GM12878 (cell line): Measurements from ENCODE around the gene PDCD11. TPM values are rescaled to one million over a fixed set of nuclear protein-coding genes. Genes with fewer than 3 reads are reported as not detected.

Experiments used
- ATAC-seq: fragments of 200-7000 bp; cut with Tn5 transposase; 3 replicates; pipeline ENCODE4 v1.9.1; 2020; ENCODE audit warnings: mild to moderate bottlenecking, moderate library complexity
- BruUV-seq: library from RNA; stranded (reverse); fragments of 400-500 nt; replicated peaks from 2 replicates; lab custom pipeline; 2021; lab: Mats Ljungman, UMichigan
- CTCF ChIA-PET: fragments of 300-600 bp; sonication (Branson Sonifier 250); formaldehyde crosslinking; extraction: SDS; loops from one replicate; lab custom pipeline; 2021; ENCODE audit warnings: inconsistent platforms; lab: Yijun Ruan, JAX
- POLR2A ChIA-PET: fragments of 350-600 bp; formaldehyde crosslinking; extraction: SDS; loops from one replicate; lab custom pipeline; 2021; ENCODE audit warnings: inconsistent platforms; lab: Charles Lee
- RAD21 ChIA-PET: fragments of 300-600 bp; sonication (Branson Sonifier 250); formaldehyde crosslinking; loops from one replicate; lab custom pipeline; 2023; ENCODE audit warnings: antibody characterized with exemption; ENCODE audit not compliant: unreplicated experiment; lab: Charles Lee
- SMC1A ChIA-PET: fragments of 300-600 bp; sonication (Branson Sonifier 250); formaldehyde crosslinking; loops from one replicate; lab custom pipeline; 2023; ENCODE audit not compliant: unreplicated experiment, uncharacterized antibody; lab: Charles Lee
- DNase-seq: peaks from one replicate; pipeline ENCODE4 v3.0.0-alpha.2; 2011; ENCODE audit warnings: low read depth, low spot score
- FAIRE-seq: peaks from 3 replicates; lab custom pipeline; 2011; peaks lifted over from hg19 to GRCh38; lab: Jason Lieb, UNC
- H2AFZ ChIP-seq: 2 replicates; pipeline ENCODE4 v1.6.0; 2011; ENCODE audit warnings: low read depth, low read length, control low read depth; ENCODE audit not compliant: control insufficient read depth
- H3K27ac ChIP-seq: 2 replicates; pipeline ENCODE4 v1.5.1; 2011; ENCODE audit warnings: control low read depth; ENCODE audit not compliant: control insufficient read depth, insufficient read depth
- H3K27me3 ChIP-seq, 2 experiments: replicated peaks in 1 of 2; 2 replicates each; pipeline versions ENCODE4 v1.6.0 to v1.6.1; 2011; ENCODE audit warnings: low read length in 1 of 2; ENCODE audit not compliant: control insufficient read depth in 2 of 2, insufficient read depth in 2 of 2
- H3K36me3 ChIP-seq, 2 experiments: 2 replicates each; pipeline ENCODE4 v1.5.1; 2011; ENCODE audit warnings: low read length in 1 of 2; ENCODE audit not compliant: control insufficient read depth in 2 of 2, insufficient read depth in 2 of 2
- H3K4me1 ChIP-seq: 2 replicates; pipeline ENCODE4 v1.6.1; 2011; ENCODE audit warnings: mild to moderate bottlenecking, low read length, moderate library complexity, mixed read lengths; ENCODE audit not compliant: control insufficient read depth, insufficient read depth
- H3K4me2 ChIP-seq: 2 replicates; pipeline ENCODE4 v1.6.0; 2011; ENCODE audit warnings: control low read depth; ENCODE audit not compliant: control insufficient read depth, insufficient read depth
- H3K4me3 ChIP-seq: fragments of 200-600 bp; sonication (generic); 2 replicates; pipeline ENCODE4 v1.5.1; 2016
- H3K79me2 ChIP-seq: 2 replicates; pipeline ENCODE4 v1.6.0; 2011; ENCODE audit warnings: low read length; ENCODE audit not compliant: control insufficient read depth, insufficient read depth
- H3K9ac ChIP-seq: 2 replicates; pipeline ENCODE4 v1.8.0; 2011; ENCODE audit warnings: low read length, control low read depth, mixed read lengths; ENCODE audit not compliant: control insufficient read depth, insufficient read depth
- H3K9me3 ChIP-seq: replicated peaks from 3 replicates; pipeline ENCODE4 v1.5.1; 2011; ENCODE audit warnings: mild to moderate bottlenecking, low read length; ENCODE audit not compliant: control insufficient read depth, insufficient read depth
- H4K20me1 ChIP-seq: 2 replicates; pipeline ENCODE4 v1.6.0; 2011; ENCODE audit not compliant: control insufficient read depth, insufficient read depth
- CBX5 ChIP-seq: sonication (generic); IDR thresholded peaks from 2 replicates; pipeline ENCODE4 v1.6.1; 2016; ENCODE audit warnings: low read depth, moderate library complexity, mild to moderate bottlenecking, inconsistent platforms
- CREM ChIP-seq: IDR thresholded peaks from 2 replicates; pipeline ENCODE4 v1.6.1; 2014; ENCODE audit warnings: antibody characterized with exemption, low read depth
- DPF2 ChIP-seq: fragments of 450-650 bp; IDR thresholded peaks from 2 replicates; pipeline ENCODE4 v1.6.1; 2017; ENCODE audit warnings: mild to moderate bottlenecking
- FOXM1 ChIP-seq: IDR thresholded peaks from 2 replicates; pipeline ENCODE4 v1.6.1; 2012; ENCODE audit warnings: low read depth, mild to moderate bottlenecking, inconsistent platforms, low read length, moderate library complexity
- KDM1A ChIP-seq: fragments of 200-600 bp; sonication (generic); IDR thresholded peaks from 2 replicates; pipeline ENCODE4 v1.6.1; 2016; ENCODE audit warnings: borderline replicate concordance
- KLF5 ChIP-seq: fragments of 450-650 bp; IDR thresholded peaks from 2 replicates; pipeline ENCODE4 v1.6.1; 2014; ENCODE audit warnings: mild to moderate bottlenecking; ENCODE audit not compliant: partially characterized antibody
- MTA3 ChIP-seq: IDR thresholded peaks from 2 replicates; pipeline ENCODE4 v1.6.1; 2012; ENCODE audit warnings: low read length, inconsistent platforms, borderline replicate concordance
- MXI1 ChIP-seq: fragments of 150-350 bp; IDR thresholded peaks from 2 replicates; pipeline ENCODE4 v1.6.1; 2011; ENCODE audit warnings: low read depth, mild to moderate bottlenecking, inconsistent platforms, low read length, improper control_type of control experiment
- NR2C1 ChIP-seq: fragments of 450-650 bp; IDR thresholded peaks from 2 replicates; pipeline ENCODE4 v1.6.1; 2017; ENCODE audit warnings: antibody characterized with exemption, mild to moderate bottlenecking, moderate library complexity
- SIN3A ChIP-seq: IDR thresholded peaks from 2 replicates; pipeline ENCODE4 v1.6.1; 2012; ENCODE audit warnings: low read depth, low read length, improper control_type of control experiment
- TCF12 ChIP-seq: IDR thresholded peaks from 2 replicates; pipeline ENCODE4 v1.6.1; 2011; ENCODE audit warnings: low read depth, mild to moderate bottlenecking, low read length
- WGBS: methylation state at CpG from one replicate; pipeline ENCODE4 v1.1.6; 2016; ENCODE audit warnings: low lambda C conversion rate; ENCODE audit not compliant: insufficient replicate concordance, insufficient coverage; ENCODE audit errors: missing lambda C conversion rate; 5-methylcytosine and 5-hydroxymethylcytosine counted together
- in situ Hi-C: fragments of 300-500 bp; cut with MboI; formaldehyde crosslinking; loops from 9 replicates; pipeline ENCODE4 v1.14.3; 2018; ENCODE audit warnings: mixed read lengths
- intact Hi-C: fragments of 100-400 bp; cut with micrococcal nuclease; formaldehyde crosslinking; loops from one replicate; pipeline ENCODE4 v1.14.2; 2022; ENCODE audit not compliant: unreplicated experiment
- polyA plus RNA-seq, 11 experiments: library from polyadenylated mRNA; depleted of rRNA in 4 of 11; unstranded in 6 of 11; stranded (reverse) in 5 of 11; fragments of >200 nt; fragmentation: Nextera tagmentation in 4 of 11; fragmentation: Illumina TruSeq in 1 of 11; extraction: Ambion mirVana in 4 of 11; extraction: Trizol in 1 of 11; gene quantifications; 1 replicate in 1 of 11; 2 replicates in 10 of 11; pipeline versions ENCODE4 v1.2.1 to v1.2.3, GENCODE V29; 2011 to 2016; ENCODE audit warnings: inconsistent platforms in 2 of 11, missing spikeins in 2 of 11, low read depth in 1 of 11
- total RNA-seq, 4 experiments: library from RNA; depleted of rRNA in 3 of 4; stranded (reverse); fragments of >200 nt in 3 of 4; fragmentation: Illumina TruSeq in 1 of 4; extraction: Trizol in 1 of 4; gene quantifications; 2 replicates each; pipeline versions ENCODE4 v1.2.1 to v1.2.3, GENCODE V29; 2013 to 2021
- TF ChIP-seq, protein P1 (sequence below): IDR thresholded peaks from 2 replicates; pipeline ENCODE4 v1.6.1; 2011; ENCODE audit warnings: low read depth, mild to moderate bottlenecking, low read length, moderate library complexity, borderline replicate concordance; ENCODE audit errors: extremely low read depth
- TF ChIP-seq, protein P2 (sequence below): fragments of 450-650 bp; IDR thresholded peaks from 2 replicates; pipeline ENCODE4 v1.6.1; 2017; ENCODE audit warnings: mild to moderate bottlenecking, moderate library complexity
- TF ChIP-seq, protein P3 (sequence below): fragments of 450-650 bp; IDR thresholded peaks from 2 replicates; pipeline ENCODE4 v1.6.1; 2018; ENCODE audit warnings: mild to moderate bottlenecking, low read depth, moderate library complexity; ENCODE audit not compliant: partially characterized antibody

The PDCD11 gene
- total and polyA plus RNA-seq, 10 of the 15 experiments (the other 5 are each of a cell fraction or from before 2014, with no cell fraction given): 13.9 to 69.7 (median 44.8) TPM

DNA sequence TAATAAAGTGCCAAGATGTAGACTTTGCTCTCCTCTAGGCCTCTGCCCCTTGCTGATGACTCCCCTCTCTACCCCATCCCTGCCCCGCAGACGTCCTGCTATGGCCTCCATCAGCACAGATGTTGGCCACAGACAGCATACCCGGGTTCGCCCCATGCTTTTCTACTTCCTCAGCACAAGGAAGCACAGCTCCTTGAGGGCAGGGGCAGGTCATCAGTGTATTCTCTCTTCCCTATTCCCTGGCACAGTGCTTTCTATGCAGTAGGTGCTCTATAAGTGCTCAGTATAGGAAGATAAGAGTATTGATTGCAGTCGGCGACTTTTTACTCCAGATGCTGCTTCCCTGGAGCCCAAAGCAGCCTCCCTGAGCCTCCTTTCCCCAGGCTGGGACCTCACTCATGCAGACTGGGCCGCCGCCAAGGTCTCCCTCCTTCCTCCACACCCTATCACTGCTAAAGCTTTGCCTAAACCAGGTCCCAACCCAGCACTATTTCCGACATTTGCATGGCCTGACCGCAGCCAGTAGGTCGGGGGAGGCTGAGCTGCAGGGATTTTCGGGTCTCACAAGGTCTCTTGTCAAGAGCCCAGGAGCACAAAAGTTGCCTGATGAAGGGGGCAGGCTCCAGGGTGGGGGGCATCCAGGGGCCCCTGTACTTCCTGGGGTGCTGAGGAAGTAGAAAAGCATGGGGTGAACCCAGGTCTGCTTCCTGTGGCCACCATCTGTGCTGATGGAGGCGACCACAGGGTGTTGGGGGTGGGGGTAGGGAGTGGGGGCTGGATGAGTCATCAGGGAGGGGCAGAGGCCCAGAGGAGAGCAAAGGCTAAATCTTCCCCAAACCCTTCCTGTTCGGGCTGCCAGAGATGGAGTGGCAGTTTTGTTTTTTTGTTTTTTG is 74.6 kb downstream of the PDCD11 start:
- Histone ChIP-seq H3K4me2 (peak overlapping the region; percentile 81), H3K9ac (peak overlapping the region; percentile 84), H3K9me3 (no peaks in the 10 kb centered on the region), H3K27me3 (no peaks in the 10 kb centered on the region), H3K27ac (peak overlapping the region; percentile 93), H3K4me3 (peak overlapping the region; percentile 62; the same call in 1 of the 2 replicates), H4K20me1 (no peaks in the 10 kb centered on the region), H2AFZ (peak overlapping the region; percentile 35; the same call in 1 of the 2 replicates), H3K4me1 (peaks cover 69% of the 10 kb centered on the region), H3K79me2 (no peaks in the 10 kb centered on the region), H3K36me3 (no peaks in the 10 kb centered on the region)
- CTCF ChIA-PET: interaction anchor here (0.5 to 10.6 kb wide), 10 partner anchors 9 to 415 kb away, joined by 3 to 195 read pairs (median 4); partner anchors contain the start of gene CALHM2
- ATAC-seq (peak; percentile 80), FAIRE-seq (peak; percentile 89), DNase-seq (peak; percentile 95)
- in situ Hi-C loops: no loop called here
- SMC1A ChIA-PET: interaction anchor here (0.5 to 9.8 kb wide), 8 partner anchors 9 to 758 kb away, joined by 3 to 124 read pairs (median 6); partner anchors contain the start of gene CALHM2
- intact Hi-C loops: loop anchor here (1.0 to 5.0 kb wide), 2 partner anchors 20 to 104 kb away; partner anchors contain the start of gene TAF5
- under 1% methylated on average over 13 of the region's 14 CpGs for WGBS
- BruUV-seq: no TSS peak
- POLR2A ChIA-PET: interaction anchor here (0.5 to 9.3 kb wide), 6 partner anchors 9 to 346 kb away, joined by 3 to 144 read pairs (median 10); partner anchors contain the start of genes CALHM1 and CALHM2
- RAD21 ChIA-PET: interaction anchor here (0.7 to 3.8 kb wide), 9 partner anchors 10 to 220 kb away, joined by 3 to 56 read pairs (median 6); partner anchors contain the start of genes ATP5MK, CALHM1, CALHM2 and PDCD11
- TF ChIP-seq, protein P1, sequence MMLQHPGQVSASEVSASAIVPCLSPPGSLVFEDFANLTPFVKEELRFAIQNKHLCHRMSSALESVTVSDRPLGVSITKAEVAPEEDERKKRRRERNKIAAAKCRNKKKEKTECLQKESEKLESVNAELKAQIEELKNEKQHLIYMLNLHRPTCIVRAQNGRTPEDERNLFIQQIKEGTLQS: peak; percentile 13; the same call in 1 of the 2 replicates
- TF ChIP-seq DPF2: peak; percentile 79
- no peak for TF ChIP-seq SIN3A
- peak; percentile 24 for TF ChIP-seq KLF5
- TF ChIP-seq KDM1A: no peak
- peak; percentile 85; the same call in 1 of the 2 replicates for TF ChIP-seq FOXM1
- TF ChIP-seq MXI1: 0 out of 2 replicates have a peak, but pooled peaks have one; percentile 2
- TF ChIP-seq, protein P2, sequence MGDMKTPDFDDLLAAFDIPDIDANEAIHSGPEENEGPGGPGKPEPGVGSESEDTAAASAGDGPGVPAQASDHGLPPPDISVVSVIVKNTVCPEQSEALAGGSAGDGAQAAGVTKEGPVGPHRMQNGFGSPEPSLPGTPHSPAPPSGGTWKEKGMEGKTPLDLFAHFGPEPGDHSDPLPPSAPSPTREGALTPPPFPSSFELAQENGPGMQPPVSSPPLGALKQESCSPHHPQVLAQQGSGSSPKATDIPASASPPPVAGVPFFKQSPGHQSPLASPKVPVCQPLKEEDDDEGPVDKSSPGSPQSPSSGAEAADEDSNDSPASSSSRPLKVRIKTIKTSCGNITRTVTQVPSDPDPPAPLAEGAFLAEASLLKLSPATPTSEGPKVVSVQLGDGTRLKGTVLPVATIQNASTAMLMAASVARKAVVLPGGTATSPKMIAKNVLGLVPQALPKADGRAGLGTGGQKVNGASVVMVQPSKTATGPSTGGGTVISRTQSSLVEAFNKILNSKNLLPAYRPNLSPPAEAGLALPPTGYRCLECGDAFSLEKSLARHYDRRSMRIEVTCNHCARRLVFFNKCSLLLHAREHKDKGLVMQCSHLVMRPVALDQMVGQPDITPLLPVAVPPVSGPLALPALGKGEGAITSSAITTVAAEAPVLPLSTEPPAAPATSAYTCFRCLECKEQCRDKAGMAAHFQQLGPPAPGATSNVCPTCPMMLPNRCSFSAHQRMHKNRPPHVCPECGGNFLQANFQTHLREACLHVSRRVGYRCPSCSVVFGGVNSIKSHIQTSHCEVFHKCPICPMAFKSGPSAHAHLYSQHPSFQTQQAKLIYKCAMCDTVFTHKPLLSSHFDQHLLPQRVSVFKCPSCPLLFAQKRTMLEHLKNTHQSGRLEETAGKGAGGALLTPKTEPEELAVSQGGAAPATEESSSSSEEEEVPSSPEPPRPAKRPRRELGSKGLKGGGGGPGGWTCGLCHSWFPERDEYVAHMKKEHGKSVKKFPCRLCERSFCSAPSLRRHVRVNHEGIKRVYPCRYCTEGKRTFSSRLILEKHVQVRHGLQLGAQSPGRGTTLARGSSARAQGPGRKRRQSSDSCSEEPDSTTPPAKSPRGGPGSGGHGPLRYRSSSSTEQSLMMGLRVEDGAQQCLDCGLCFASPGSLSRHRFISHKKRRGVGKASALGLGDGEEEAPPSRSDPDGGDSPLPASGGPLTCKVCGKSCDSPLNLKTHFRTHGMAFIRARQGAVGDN: peak; percentile 65
- TF ChIP-seq MTA3: no peak; the same call in 1 of the 2 replicates
- peak; percentile 56; the same call in 1 of the 2 replicates for TF ChIP-seq CREM
- no peak for TF ChIP-seq CBX5
- peak; percentile 79 for TF ChIP-seq NR2C1
- peak; percentile 87 for TF ChIP-seq TCF12
- TF ChIP-seq, protein P3, sequence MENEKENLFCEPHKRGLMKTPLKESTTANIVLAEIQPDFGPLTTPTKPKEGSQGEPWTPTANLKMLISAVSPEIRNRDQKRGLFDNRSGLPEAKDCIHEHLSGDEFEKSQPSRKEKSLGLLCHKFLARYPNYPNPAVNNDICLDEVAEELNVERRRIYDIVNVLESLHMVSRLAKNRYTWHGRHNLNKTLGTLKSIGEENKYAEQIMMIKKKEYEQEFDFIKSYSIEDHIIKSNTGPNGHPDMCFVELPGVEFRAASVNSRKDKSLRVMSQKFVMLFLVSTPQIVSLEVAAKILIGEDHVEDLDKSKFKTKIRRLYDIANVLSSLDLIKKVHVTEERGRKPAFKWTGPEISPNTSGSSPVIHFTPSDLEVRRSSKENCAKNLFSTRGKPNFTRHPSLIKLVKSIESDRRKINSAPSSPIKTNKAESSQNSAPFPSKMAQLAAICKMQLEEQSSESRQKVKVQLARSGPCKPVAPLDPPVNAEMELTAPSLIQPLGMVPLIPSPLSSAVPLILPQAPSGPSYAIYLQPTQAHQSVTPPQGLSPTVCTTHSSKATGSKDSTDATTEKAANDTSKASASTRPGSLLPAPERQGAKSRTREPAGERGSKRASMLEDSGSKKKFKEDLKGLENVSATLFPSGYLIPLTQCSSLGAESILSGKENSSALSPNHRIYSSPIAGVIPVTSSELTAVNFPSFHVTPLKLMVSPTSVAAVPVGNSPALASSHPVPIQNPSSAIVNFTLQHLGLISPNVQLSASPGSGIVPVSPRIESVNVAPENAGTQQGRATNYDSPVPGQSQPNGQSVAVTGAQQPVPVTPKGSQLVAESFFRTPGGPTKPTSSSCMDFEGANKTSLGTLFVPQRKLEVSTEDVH: no peak
